ENCODE measurements around the gene C1QC.

Gene C1QC

GRCh38 chr1:22652881-22653316 is 9.5 kb downstream of the C1QC start, which contains the start of gene C1QB:
Gene C1QB, plus strand, starts transcription at chr1:22653236. Its CDS starts 6,227 bp downstream, at chr1:22659463.
- H3K4me3 ChIP-seq (ENCODE audit: control insufficient read depth, low read depth, low read length) = no peak within 1 kb of the TSS
- TF ChIP-seq, protein P1, sequence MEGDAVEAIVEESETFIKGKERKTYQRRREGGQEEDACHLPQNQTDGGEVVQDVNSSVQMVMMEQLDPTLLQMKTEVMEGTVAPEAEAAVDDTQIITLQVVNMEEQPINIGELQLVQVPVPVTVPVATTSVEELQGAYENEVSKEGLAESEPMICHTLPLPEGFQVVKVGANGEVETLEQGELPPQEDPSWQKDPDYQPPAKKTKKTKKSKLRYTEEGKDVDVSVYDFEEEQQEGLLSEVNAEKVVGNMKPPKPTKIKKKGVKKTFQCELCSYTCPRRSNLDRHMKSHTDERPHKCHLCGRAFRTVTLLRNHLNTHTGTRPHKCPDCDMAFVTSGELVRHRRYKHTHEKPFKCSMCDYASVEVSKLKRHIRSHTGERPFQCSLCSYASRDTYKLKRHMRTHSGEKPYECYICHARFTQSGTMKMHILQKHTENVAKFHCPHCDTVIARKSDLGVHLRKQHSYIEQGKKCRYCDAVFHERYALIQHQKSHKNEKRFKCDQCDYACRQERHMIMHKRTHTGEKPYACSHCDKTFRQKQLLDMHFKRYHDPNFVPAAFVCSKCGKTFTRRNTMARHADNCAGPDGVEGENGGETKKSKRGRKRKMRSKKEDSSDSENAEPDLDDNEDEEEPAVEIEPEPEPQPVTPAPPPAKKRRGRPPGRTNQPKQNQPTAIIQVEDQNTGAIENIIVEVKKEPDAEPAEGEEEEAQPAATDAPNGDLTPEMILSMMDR (conservative IDR thresholded peaks at IDR 0.05; ENCODE audit: control insufficient read depth, insufficient read depth, low read depth, low read length) = no peak
- DNase-seq (ENCODE audit: low read depth) = no peak

DNA sequence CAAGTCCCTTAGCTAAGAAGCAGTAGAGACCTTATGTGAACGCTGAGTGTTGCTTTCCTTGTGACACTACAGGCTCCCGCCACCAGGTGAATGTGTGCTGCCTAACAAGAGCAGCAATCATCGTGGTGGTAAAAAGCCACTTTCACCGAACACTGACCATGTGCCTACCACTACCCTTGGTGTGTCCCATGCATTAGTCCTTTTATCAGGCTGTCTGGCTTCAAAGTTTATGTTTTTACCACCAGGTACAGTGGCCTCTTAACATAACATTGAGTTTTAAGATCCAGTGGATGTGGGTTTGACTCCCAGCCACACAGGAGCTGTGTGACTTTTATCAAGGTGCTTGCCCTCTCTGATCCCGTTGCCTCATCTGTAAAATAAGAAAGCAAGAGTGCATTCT is 11.3 kb downstream of the C1QC start:
- TF ChIP-seq, protein P1 (conservative IDR thresholded peaks at IDR 0.05; ENCODE audit: control insufficient read depth, insufficient read depth, low read depth, low read length) = no peak

DNA sequence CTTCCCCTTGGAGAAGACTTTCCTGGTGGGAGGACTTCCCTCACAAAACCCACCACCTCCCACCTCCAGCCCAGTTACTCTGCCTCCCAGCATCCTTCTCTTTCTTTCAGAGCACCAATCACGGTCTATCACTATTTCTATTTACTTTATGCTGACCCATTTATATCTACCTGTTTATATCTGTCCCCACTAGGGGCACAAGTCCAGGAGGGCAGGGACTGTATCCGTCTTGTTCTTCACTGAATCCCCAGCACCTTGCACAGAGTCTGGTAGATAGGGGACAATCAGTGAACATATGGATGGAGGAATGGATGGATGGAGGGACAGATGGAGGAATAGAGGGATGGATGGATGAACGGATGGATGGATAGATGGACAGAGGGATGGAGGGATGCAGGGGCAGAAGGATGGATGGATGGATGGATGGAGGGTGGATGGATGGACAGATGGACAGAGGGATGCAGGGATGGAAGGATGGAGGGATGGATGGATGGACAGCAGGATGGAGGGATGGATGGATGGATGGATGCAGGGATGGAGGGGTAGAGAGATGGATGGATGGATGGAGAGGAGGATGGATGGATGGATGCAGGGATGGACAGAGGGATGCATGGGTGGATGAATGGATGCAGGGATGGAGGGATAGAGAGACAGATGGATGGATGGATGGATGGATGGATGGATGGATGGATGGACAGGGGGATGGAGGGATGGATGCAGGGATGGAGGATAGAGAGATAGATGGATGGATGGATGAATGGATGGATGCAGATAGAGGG is 15.1 kb downstream of the C1QC start:
- no peak for DNase-seq (ENCODE audit: low read depth)
- TF ChIP-seq, protein P1 (conservative IDR thresholded peaks at IDR 0.05; ENCODE audit: control insufficient read depth, insufficient read depth, low read depth, low read length) = no peak
- H3K4me3 ChIP-seq (ENCODE audit: control insufficient read depth, low read depth, low read length) = no peak overlapping the region

More for the DNA sequence above, 11.3 kb downstream of the C1QC start:
- no peak for DNase-seq (ENCODE audit: low read depth)
- H3K4me3 ChIP-seq (ENCODE audit: control insufficient read depth, low read depth, low read length) = no peak overlapping the region

- TF ChIP-seq, protein P1 (conservative IDR thresholded peaks at IDR 0.05; ENCODE audit: control insufficient read depth, insufficient read depth, low read depth, low read length) = no peak
- H3K4me3 ChIP-seq (ENCODE audit: control insufficient read depth, low read depth, low read length) = no peak overlapping the region
- no peak for DNase-seq (ENCODE audit: low read depth)
These were observed 17.3 kb downstream of the C1QC start for GRCh38 chr1:22660716-22661241.

DNA sequence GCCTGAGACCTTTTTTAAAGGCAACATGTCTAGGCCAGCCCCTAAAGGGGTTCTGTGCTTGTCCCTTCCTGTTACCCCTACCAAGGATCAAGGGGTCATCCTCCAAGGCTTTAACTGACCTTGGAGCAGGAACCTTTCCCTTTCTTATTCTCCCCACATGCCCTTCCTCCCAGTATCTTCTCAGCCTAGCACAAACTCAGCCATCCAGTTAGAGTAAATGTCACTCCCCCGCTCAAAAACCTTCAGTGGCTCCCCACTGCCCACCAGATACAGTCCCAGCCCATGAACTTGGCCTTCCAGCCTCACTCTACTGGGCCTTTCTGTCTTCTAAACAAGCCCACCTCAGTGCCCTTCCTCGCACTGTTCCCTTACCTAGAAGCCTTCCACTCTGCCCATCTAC is 18.4 kb downstream of the C1QC start:
- DNase-seq (ENCODE audit: low read depth) = no peak
- no peak overlapping the region for H3K4me3 ChIP-seq (ENCODE audit: control insufficient read depth, low read depth, low read length)
- TF ChIP-seq, protein P1 (conservative IDR thresholded peaks at IDR 0.05; ENCODE audit: control insufficient read depth, insufficient read depth, low read depth, low read length) = no peak

DNA sequence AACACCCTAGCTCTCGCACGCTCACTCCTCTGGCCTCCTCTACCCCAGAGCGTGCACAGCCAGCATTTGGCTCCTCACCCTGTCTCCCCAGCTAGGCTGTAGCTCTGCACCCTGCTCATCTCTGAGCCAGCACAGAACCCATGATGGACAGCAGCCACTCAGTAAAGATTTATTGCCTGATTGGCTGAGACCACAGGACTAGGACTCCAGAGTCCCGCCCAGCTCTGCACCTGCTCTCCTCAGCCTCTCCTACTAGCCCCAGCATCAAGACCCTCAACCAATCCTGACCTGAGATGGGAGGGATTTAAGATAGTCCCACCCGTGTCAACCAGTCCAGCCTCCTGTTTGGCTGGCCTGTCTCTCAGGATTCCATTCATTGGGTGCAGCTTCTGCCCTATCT is 18.9 kb downstream of the C1QC start:
- DNase-seq (ENCODE audit: low read depth) = no peak
- TF ChIP-seq, protein P1 (conservative IDR thresholded peaks at IDR 0.05; ENCODE audit: control insufficient read depth, insufficient read depth, low read depth, low read length) = no peak
- no peak overlapping the region for H3K4me3 ChIP-seq (ENCODE audit: control insufficient read depth, low read depth, low read length)

Data from fibroblast of mammary gland (primary cell).